Endothelial cell of umbilical vein (primary cell): ENCODE data around the gene ARHGEF12. TPM values are rescaled to one million over a fixed set of nuclear protein-coding genes. Genes with fewer than 3 reads are reported as not detected.

Experiments used
- BruUV-seq: library from RNA; stranded (reverse); fragments of 400-500 nt; replicated peaks from 2 replicates; lab custom pipeline; 2021; lab: Mats Ljungman, UMichigan
- CTCF ChIA-PET: fragments of 300-600, 350-600 bp; sonication (Branson Sonifier 250); formaldehyde crosslinking; loops from one replicate; lab custom pipeline; 2021; ENCODE audit warnings: antibody characterized with exemption, inconsistent platforms; lab: Charles Lee
- POLR2A ChIA-PET: fragments of 300-600, 350-600 bp; sonication (Branson Sonifier 250); formaldehyde crosslinking; loops from one replicate; lab custom pipeline; 2021; ENCODE audit warnings: antibody characterized with exemption, inconsistent platforms; lab: Charles Lee
- DNase-seq: peaks from one replicate; pipeline ENCODE4 v3.0.0-alpha.2; 2011; ENCODE audit warnings: low read depth, low spot score
- FAIRE-seq: peaks from 2 replicates; lab custom pipeline; 2011; peaks lifted over from hg19 to GRCh38; lab: Jason Lieb, UNC
- H2AFZ ChIP-seq: 2 replicates; pipeline ENCODE4 v1.6.0; 2012; ENCODE audit warnings: low read depth, low read length, control low read depth, inconsistent platforms
- H3K27ac ChIP-seq: 2 replicates; pipeline ENCODE4 v1.5.1; 2011; ENCODE audit warnings: low read depth, mild to moderate bottlenecking, control low read depth, low read length, moderate library complexity; ENCODE audit not compliant: insufficient read depth
- H3K27me3 ChIP-seq, 2 experiments: 2 replicates each; pipeline versions ENCODE4 v1.6.0 to v1.6.1; 2011; ENCODE audit warnings: low read length in 2 of 2, mixed read lengths in 1 of 2; ENCODE audit not compliant: control insufficient read depth in 2 of 2, insufficient read depth in 2 of 2
- H3K36me3 ChIP-seq, 2 experiments: 2 replicates in 1 of 2; 3 replicates in 1 of 2; pipeline ENCODE4 v1.5.1; 2011; ENCODE audit warnings: low read length in 2 of 2, mild to moderate bottlenecking in 1 of 2, moderate library complexity in 1 of 2; ENCODE audit not compliant: control insufficient read depth in 2 of 2, insufficient read depth in 2 of 2; ENCODE audit errors: extremely low read depth in 1 of 2
- H3K4me1 ChIP-seq: 3 replicates; pipeline ENCODE4 v1.5.1; 2011; ENCODE audit warnings: mild to moderate bottlenecking, low read length; ENCODE audit not compliant: control insufficient read depth, insufficient read depth; ENCODE audit errors: extremely low read depth
- H3K4me2 ChIP-seq: 2 replicates; pipeline ENCODE4 v1.6.1; 2011; ENCODE audit warnings: low read length, control low read depth, mixed read lengths; ENCODE audit not compliant: insufficient read depth
- H3K4me3 ChIP-seq, 3 experiments: fragments of 200-600 bp in 1 of 3; sonication (generic), shearing (Covaris generic) in 1 of 3; replicated peaks in 1 of 3; 2 replicates each; pipeline ENCODE4 v1.5.1; 2011 to 2016; ENCODE audit warnings: control low read depth in 3 of 3, low read length in 3 of 3, mild to moderate bottlenecking in 2 of 3, inconsistent platforms in 1 of 3, low read depth in 1 of 3, moderate library complexity in 1 of 3; ENCODE audit not compliant: insufficient read depth in 1 of 3
- H3K79me2 ChIP-seq: 2 replicates; pipeline ENCODE4 v1.6.0; 2012; ENCODE audit warnings: low read length, inconsistent platforms; ENCODE audit not compliant: control insufficient read depth, insufficient read depth
- H3K9ac ChIP-seq: replicated peaks from 2 replicates; pipeline ENCODE3; 2011; ENCODE audit warnings: low read length, control low read depth; ENCODE audit not compliant: insufficient read depth; ENCODE audit errors: extremely low read depth
- H3K9me1 ChIP-seq: replicated peaks from 3 replicates; pipeline ENCODE4 v1.6.0; 2011; ENCODE audit warnings: mild to moderate bottlenecking, low read length; ENCODE audit not compliant: control insufficient read depth, insufficient read depth; ENCODE audit errors: extremely low read depth
- H3K9me3 ChIP-seq: replicated peaks from 2 replicates; pipeline ENCODE4 v1.5.1; 2012; ENCODE audit warnings: low read length, inconsistent platforms; ENCODE audit not compliant: control insufficient read depth, insufficient read depth
- H4K20me1 ChIP-seq: replicated peaks from 2 replicates; pipeline ENCODE3; 2011; ENCODE audit warnings: mild to moderate bottlenecking, low read length; ENCODE audit not compliant: control insufficient read depth, insufficient read depth; ENCODE audit errors: extremely low read depth
- CTCF ChIP-seq, 2 donors: IDR thresholded peaks; 1 replicate in 1 of 2; 2 replicates in 1 of 2; pipeline ENCODE4 v1.5.1; 2011; ENCODE audit warnings: low read length in 2 of 2, mild to moderate bottlenecking in 2 of 2, moderate library complexity in 2 of 2, control low read depth in 1 of 2, inconsistent platforms in 1 of 2, low read depth in 1 of 2; ENCODE audit not compliant: insufficient read depth in 1 of 2; ENCODE audit errors: extremely low read depth in 1 of 2
- EZH2 ChIP-seq: IDR thresholded peaks from 2 replicates; pipeline ENCODE4 v1.6.1; 2012; ENCODE audit warnings: borderline replicate concordance, low read depth, mild to moderate bottlenecking, moderate library complexity, low read length, inconsistent platforms; ENCODE audit not compliant: severe bottlenecking
- FOS ChIP-seq: IDR thresholded peaks from 2 replicates; pipeline ENCODE4 v1.6.1; 2011; ENCODE audit warnings: mild to moderate bottlenecking, low read length, moderate library complexity, borderline replicate concordance; ENCODE audit not compliant: insufficient read depth
- GATA2 ChIP-seq: IDR thresholded peaks from 2 replicates; pipeline ENCODE4 v1.7.0; 2011; ENCODE audit warnings: low read depth, mild to moderate bottlenecking, moderate library complexity, mixed read lengths, low read length; ENCODE audit not compliant: insufficient read length, insufficient read depth
- JUN ChIP-seq: IDR thresholded peaks from 2 replicates; pipeline ENCODE4 v1.6.1; 2011; ENCODE audit warnings: borderline replicate concordance, low read depth; ENCODE audit not compliant: insufficient read length, insufficient read depth
- MAX ChIP-seq: IDR thresholded peaks from 2 replicates; pipeline ENCODE4 v1.6.1; 2011; ENCODE audit not compliant: insufficient read depth, insufficient read length
- MYC ChIP-seq: IDR thresholded peaks from one replicate; pipeline ENCODE4 v1.6.1; 2011; ENCODE audit warnings: mild to moderate bottlenecking, low read depth, low read length
- POLR2A ChIP-seq: IDR thresholded peaks from 2 replicates; pipeline ENCODE4 v1.6.1; 2012; ENCODE audit warnings: low read depth, mild to moderate bottlenecking, control low read depth, low read length
- POLR2AphosphoS5 ChIP-seq: IDR thresholded peaks from 2 replicates; pipeline ENCODE4 v1.6.1; 2012; ENCODE audit warnings: low read depth, mild to moderate bottlenecking, control low read depth, low read length, moderate library complexity; ENCODE audit not compliant: insufficient read depth
- dilution Hi-C: fragments of 300-500 bp; cut with MboI; formaldehyde crosslinking; loops from one replicate; pipeline ENCODE4 v1.15.0; 2019; ENCODE audit warnings: low sequenced_read_pairs; ENCODE audit not compliant: extremely low pct_ligation_motif_present
- intact Hi-C: fragments of 100-400 bp; cut with micrococcal nuclease; formaldehyde crosslinking; loops from one replicate; pipeline ENCODE4 v1.10.0; 2022
- polyA plus RNA-seq, 4 experiments: library from polyadenylated mRNA; depleted of rRNA in 3 of 4; stranded (reverse) in 3 of 4; unstranded in 1 of 4; fragments of >200 nt; gene quantifications; 2 replicates each; pipeline versions ENCODE4 v1.2.1 to v1.2.3, GENCODE V29; 2011 to 2012; ENCODE audit warnings: missing spikeins in 1 of 4
- total RNA-seq: library from RNA; stranded (reverse); gene quantifications from 2 replicates; pipeline ENCODE4 v1.2.3, GENCODE V29; 2021

Gene ARHGEF12
- total and polyA plus RNA-seq, 2 donors (not counting 3 experiments of a cell fraction or from before 2014, with no cell fraction given) = 20.9 to 125 TPM

- CTCF ChIA-PET = no interaction called here
- DNase-seq (no peak), FAIRE-seq (no peak)
- Histone ChIP-seq H2AFZ (no peak overlapping the region), H3K4me2 (no peak overlapping the region), H4K20me1 (no peaks in the 10 kb centered on the region), H3K9me1 (no peaks in the 10 kb centered on the region), H3K79me2 (no peaks in the 10 kb centered on the region), H3K9me3 (no peaks in the 10 kb centered on the region), H3K4me1 (peaks cover 6% of the 10 kb centered on the region), H3K4me3 (no peak overlapping the region), H3K27ac (no peak overlapping the region), H3K36me3 (no peaks in the 10 kb centered on the region), H3K9ac (no peak overlapping the region), H3K27me3 (peaks cover 9 to 10% of the 10 kb centered on the region in 2 experiments)
- POLR2A ChIA-PET = no interaction called here
- BruUV-seq = no TSS peak
- intact Hi-C loops (no loop called here), dilution Hi-C loops (no loop called here)
- TF ChIP-seq POLR2AphosphoS5 (no peak), MYC (no peak), POLR2A (no peak), GATA2 (no peak), EZH2 (no peak), CTCF (IDR thresholded peaks at IDR 0.05; ENCODE audit: extremely low read depth in 1 of 2, insufficient read depth in 1 of 2, low read depth in 1 of 2, low read length in 2 of 2) (no peak), JUN (no peak), MAX (no peak), FOS (no peak)
Measured at GRCh38 chr11:120310870-120311269, 25.3 kb upstream of the ARHGEF12 start.
